Heart left ventricle (tissue), 16 donors: ENCODE data around the gene NCOR1. TPM values are rescaled to one million over a fixed set of nuclear protein-coding genes. Genes with fewer than 3 reads are reported as not detected.
A peak's percentile ranks its signal among the peaks of the same experiment; 100 is the strongest.

Experiments
- ATAC-seq, 4 donors: fragments of 200-7000 bp; cut with Tn5 transposase; one replicate each; pipeline ENCODE4 v1.9.1; 2020 to 2022; ENCODE audit warnings: moderate library complexity in 4 of 4, mild to moderate bottlenecking in 3 of 4, moderate number of reproducible peaks in 1 of 4
- DNase-seq, 5 donors: peaks; one replicate each; pipeline ENCODE4 v3.0.0-alpha.2; 2020
- H3K27ac ChIP-seq, 12 donors: fragments of 200-600 bp; sonication (generic) in 4 of 12; one replicate each; pipeline versions ENCODE4 v1.5.0 to v1.8.0; 2016 to 2022; ENCODE audit warnings: mild to moderate bottlenecking in 2 of 12
- H3K27me3 ChIP-seq, 9 donors: fragments of 200-600 bp; sonication (generic) in 2 of 9; one replicate each; pipeline versions ENCODE4 v1.5.1 to v1.8.0; 2016 to 2022; ENCODE audit warnings: mild to moderate bottlenecking in 3 of 9
- H3K36me3 ChIP-seq, 9 donors: fragments of 200-600 bp; sonication (generic) in 2 of 9; one replicate each; pipeline versions ENCODE4 v1.5.0 to v1.8.0; 2018 to 2022; ENCODE audit warnings: mild to moderate bottlenecking in 2 of 9
- H3K4me1 ChIP-seq, 12 donors: fragments of 200-600 bp; sonication (generic) in 4 of 12; one replicate each; pipeline versions ENCODE4 v1.5.0 to v1.8.0; 2016 to 2022; ENCODE audit warnings: mild to moderate bottlenecking in 3 of 12
- H3K4me3 ChIP-seq, 12 donors: fragments of 200-600 bp; sonication (generic) in 4 of 12; one replicate each; pipeline versions ENCODE4 v1.5.0 to v1.8.0; 2017 to 2022; ENCODE audit warnings: mild to moderate bottlenecking in 9 of 12, moderate library complexity in 4 of 12
- H3K9me3 ChIP-seq, 12 donors: fragments of 200-600 bp; sonication (generic) in 4 of 12; one replicate each; pipeline versions ENCODE4 v1.5.0 to v1.8.0; 2016 to 2022; ENCODE audit warnings: mild to moderate bottlenecking in 1 of 12
- POLR2A ChIP-seq, 2 donors: fragments of 450-650 bp; IDR thresholded peaks; one replicate each; pipeline ENCODE4 v1.6.1; 2017; ENCODE audit warnings: antibody characterized with exemption in 2 of 2, mild to moderate bottlenecking in 2 of 2, moderate library complexity in 2 of 2
- whole genome bisulfite sequencing, 4 donors: extraction: QIAGEN DNeasy Blood & Tissue Kit in 2 of 4; methylation state at CpG; one replicate each; pipeline versions ENCODE4 v1.1.5 to v1.1.7; 2013 to 2018; 5-methylcytosine and 5-hydroxymethylcytosine counted together
- intact Hi-C, 10 donors: fragments of 100-400 bp; cut with DNase I; formaldehyde crosslinking; loops; one replicate each; pipeline versions ENCODE4 v1.11.1 to v1.14.2; 2022
- long read RNA-seq, 3 donors: library from polyadenylated mRNA; unstranded; transcript quantifications; one replicate each; pipeline ENCODE4 v2.0.0, GENCODE V29; 2020 to 2021
- polyA plus RNA-seq, 2 donors: library from polyadenylated mRNA; stranded (reverse); fragments of 200-250 nt; gene quantifications; one replicate each; pipeline ENCODE4 v1.2.3, GENCODE V29; 2013
- total RNA-seq, 9 donors: library from RNA; depleted of rRNA in 2 of 9; stranded (reverse); fragments of >200 nt in 2 of 9; fragmentation: NEBNext Ultra II Directional in 3 of 9; extraction: Animal tissue kit (Norgen Biotek cat#: 25700) in 3 of 9; gene quantifications; one replicate each; pipeline versions ENCODE4 v1.1.0 to v1.2.4, GENCODE V29; 2016 to 2023
- TF ChIP-seq, protein P1 (sequence below), 12 donors: fragments of 200-600 bp; sonication (generic) in 4 of 12; IDR thresholded peaks; one replicate each; pipeline versions ENCODE4 v1.5.0 to v1.8.0; 2018 to 2022; ENCODE audit warnings: antibody characterized with exemption in 12 of 12, mild to moderate bottlenecking in 5 of 12
- donor health status: ischemic (EF 13 %, LVEDD 7.1; RV severe dilation, severe dysfunction).
- donor health status: healthy with polysubstance abuse.
- donor health status: DM: no; HTN: yes; CAD: no.
- donor health status: DM: no; HTN: no; CAD: no.
- donor health status: ischemic (EF 25% LVEDD 6.9; RV normal size, moderate dysfunction).
- donor health status: ischemic (EF 25% LVEDD 5.7; RV mildly dilated, moderate dysfunction).
- donor health status: healthy.
- donor health status: DM: yes; HTN: yes; CAD: no.
- donor health status: ischemic (EF 35%, LVEDD 5.7; RV mildly dilated, moderate dysfunction).
- donor health status: nonischemic (EF 11% LVEDD 7.7; RV severe dilation, severe dysfunction).
- donor health status: DM: yes; HTN: yes; CAD: no.
- donor health status: PGD.
- donor health status: ischemic (EF 29% LVEDD 5.4; RV normal size, mild dysfunction).
- donor health status: nonischemic (EF 23%, LVEDD 6.1; RV moderate dilation, normal function).

NCOR1 gene
- total RNA-seq, result 10 to 100 TPM; 58.8 to 92.2 (median 75.3) TPM
- polyA plus RNA-seq, result 10 to 100 TPM; 35.2 to 43.9 TPM
- long read RNA-seq, donor 1, transcript NCOR1-221 (16 exons, 1,877 nt), result minor isoform, 5 of 100 reads
- long read RNA-seq, donor 1, transcript NCOR1-206 (15 exons, 1,883 nt), result major isoform, 14 of 100 reads
- long read RNA-seq, donor 1, partial matches to known transcripts, result 41 of 100 reads
- long read RNA-seq, donor 1, other reads (novel, unspliced or antisense), result 34 of 100 reads
- long read RNA-seq, donor 2, transcript NCOR1-221 (16 exons, 1,877 nt), result minor isoform, 24 of 334 reads
- long read RNA-seq, donor 2, transcript NCOR1-209 (17 exons, 1,969 nt), result minor isoform, 14 of 334 reads
- long read RNA-seq, donor 2, transcript NCOR1-206 (15 exons, 1,883 nt), result major isoform, 49 of 334 reads
- long read RNA-seq, donor 2, partial matches to known transcripts, result 142 of 334 reads
- long read RNA-seq, donor 2, other reads (novel, unspliced or antisense), result 102 of 334 reads
- long read RNA-seq, donor 3, transcript NCOR1-206 (15 exons, 1,883 nt), result major isoform, 14 of 91 reads
- long read RNA-seq, donor 3, transcript NCOR1-221 (16 exons, 1,877 nt), result minor isoform, 10 of 91 reads
- long read RNA-seq, donor 3, partial matches to known transcripts, result 38 of 91 reads
- long read RNA-seq, donor 3, other reads (novel, unspliced or antisense), result 26 of 91 reads

DNA sequence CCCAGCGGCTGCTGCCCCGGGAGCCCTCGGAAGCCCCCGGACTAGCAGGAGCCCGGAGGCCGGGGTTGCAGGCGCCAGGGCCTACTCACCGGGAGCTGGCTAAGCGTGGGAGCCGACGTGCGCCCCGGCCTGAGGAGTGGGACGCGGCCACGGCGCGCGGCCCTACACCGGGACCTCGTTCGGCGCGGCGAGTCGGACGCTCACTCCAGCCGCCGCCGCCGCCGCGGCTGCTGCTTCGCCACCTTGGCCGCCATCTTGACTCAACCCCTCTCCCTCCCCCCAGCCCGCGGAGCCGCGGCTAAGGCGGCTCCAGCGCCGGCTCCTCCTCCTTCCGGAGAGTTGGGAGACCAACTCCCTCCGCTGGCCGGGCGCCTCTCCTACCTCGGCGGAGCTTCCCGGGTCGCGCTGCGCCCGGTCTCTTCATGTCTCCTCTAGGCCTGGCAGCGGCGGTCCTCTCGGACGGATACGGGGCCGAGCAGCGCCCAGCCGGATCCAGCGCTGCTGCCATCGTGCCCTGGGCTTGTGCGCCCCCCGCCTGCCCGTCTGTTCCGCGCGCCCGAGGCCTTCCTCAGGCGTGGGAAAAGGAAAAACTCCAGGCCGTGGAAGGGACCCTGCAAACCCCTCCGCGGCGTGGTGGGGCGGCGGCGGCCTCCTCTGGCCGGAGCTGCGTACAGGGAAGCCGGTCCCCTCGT, at the start of gene NCOR1:
TSS of gene NCOR1 (minus strand) at position 262 of the 692 bp plus-strand sequence. CDS start 20,965 bp downstream, outside the sequence.
- peaks cover 3 to 62% (median 39%) of the 10 kb centered on the region in 12 donors for H3K4me1 ChIP-seq
- ATAC-seq, result peak; percentile 94 to 97 (median 96)
- intact Hi-C loops, result loop anchor here in 1 of 10 donors (5.0 kb wide), 1 partner anchor 67 kb away; no protein-coding TSS in a partner anchor
- H3K9me3 ChIP-seq, result no peaks in the 10 kb centered on the region
- no peaks in the 10 kb centered on the region for H3K27me3 ChIP-seq
- WGBS, 4 donors, result 0 to 1% (median 1%) methylated on average over 50 to 82 of the region's 82 CpGs
- peak within 1 kb of the TSS; percentile 91 to 98 (median 97) for H3K27ac ChIP-seq
- TF ChIP-seq, protein P1, sequence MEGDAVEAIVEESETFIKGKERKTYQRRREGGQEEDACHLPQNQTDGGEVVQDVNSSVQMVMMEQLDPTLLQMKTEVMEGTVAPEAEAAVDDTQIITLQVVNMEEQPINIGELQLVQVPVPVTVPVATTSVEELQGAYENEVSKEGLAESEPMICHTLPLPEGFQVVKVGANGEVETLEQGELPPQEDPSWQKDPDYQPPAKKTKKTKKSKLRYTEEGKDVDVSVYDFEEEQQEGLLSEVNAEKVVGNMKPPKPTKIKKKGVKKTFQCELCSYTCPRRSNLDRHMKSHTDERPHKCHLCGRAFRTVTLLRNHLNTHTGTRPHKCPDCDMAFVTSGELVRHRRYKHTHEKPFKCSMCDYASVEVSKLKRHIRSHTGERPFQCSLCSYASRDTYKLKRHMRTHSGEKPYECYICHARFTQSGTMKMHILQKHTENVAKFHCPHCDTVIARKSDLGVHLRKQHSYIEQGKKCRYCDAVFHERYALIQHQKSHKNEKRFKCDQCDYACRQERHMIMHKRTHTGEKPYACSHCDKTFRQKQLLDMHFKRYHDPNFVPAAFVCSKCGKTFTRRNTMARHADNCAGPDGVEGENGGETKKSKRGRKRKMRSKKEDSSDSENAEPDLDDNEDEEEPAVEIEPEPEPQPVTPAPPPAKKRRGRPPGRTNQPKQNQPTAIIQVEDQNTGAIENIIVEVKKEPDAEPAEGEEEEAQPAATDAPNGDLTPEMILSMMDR (IDR thresholded peaks at IDR 0.05), result peak in 11 of 12 donors; percentile 15 to 66 (median 37)
- TF ChIP-seq POLR2A (IDR thresholded peaks at IDR 0.05), result peak; percentile 34 to 71
- peak within 1 kb of the TSS; percentile 75 to 99 (median 95) for H3K4me3 ChIP-seq
- no peaks in the 10 kb centered on the region for H3K36me3 ChIP-seq
- peak; percentile 94 to 97 (median 96) for DNase-seq

DNA sequence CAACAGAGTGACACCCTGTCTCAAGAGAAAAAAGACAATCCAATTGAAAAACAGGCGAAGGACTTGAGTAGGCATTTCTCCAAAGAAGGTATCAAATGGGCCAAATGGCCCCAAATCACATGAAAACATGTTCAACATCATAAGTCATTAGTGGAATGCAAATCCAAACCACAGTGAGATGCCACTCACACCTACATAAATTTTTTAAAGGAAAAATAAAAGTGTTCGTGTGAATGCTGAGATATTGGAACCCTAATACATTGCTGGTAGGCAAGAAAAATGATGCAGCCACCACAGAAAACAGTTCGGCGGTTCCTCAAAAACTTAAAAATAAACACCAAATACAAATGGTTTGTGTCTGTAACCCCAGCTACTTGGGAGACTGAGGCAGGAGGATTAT, 46.9 kb upstream of the NCOR1 start:
- no peaks in the 10 kb centered on the region for H3K27me3 ChIP-seq
- ATAC-seq, result no peak
- TF ChIP-seq, protein P1 (IDR thresholded peaks at IDR 0.05), result no peak
- no peak for TF ChIP-seq POLR2A (IDR thresholded peaks at IDR 0.05)
- DNase-seq, result no peak
- peaks cover 0 to 3% (median 0%) of the 10 kb centered on the region in 9 donors for H3K36me3 ChIP-seq
- H3K27ac ChIP-seq, result no peak overlapping the region
- H3K4me3 ChIP-seq, result no peak overlapping the region
- H3K9me3 ChIP-seq, result no peaks in the 10 kb centered on the region
- peaks cover 0 to 12% (median 0%) of the 10 kb centered on the region in 12 donors for H3K4me1 ChIP-seq
- WGBS, 4 donors, result 94 to 98% (median 97%) methylated on average over 4 of the region's 4 CpGs
- intact Hi-C loops, result no loop called here

GRCh38 chr17:16261049-16261448, 45.7 kb upstream of the NCOR1 start:
- H3K4me3 ChIP-seq, result no peak overlapping the region

More at GRCh38 chr17:16261049-16261448, 45.7 kb upstream of the NCOR1 start:
- H3K27ac ChIP-seq, result no peak overlapping the region
- no peaks in the 10 kb centered on the region for H3K9me3 ChIP-seq
- 67 to 97% (median 83%) methylated on average over 3 of the region's 3 CpGs for WGBS, 4 donors
- peaks cover 0 to 3% (median 0%) of the 10 kb centered on the region in 9 donors for H3K36me3 ChIP-seq
- intact Hi-C loops, result no loop called here
- no peak for ATAC-seq
- H3K27me3 ChIP-seq, result no peaks in the 10 kb centered on the region
- no peak for DNase-seq
- no peak for TF ChIP-seq POLR2A (IDR thresholded peaks at IDR 0.05)
- TF ChIP-seq, protein P1 (IDR thresholded peaks at IDR 0.05), result no peak
- peaks cover 0 to 17% (median 5%) of the 10 kb centered on the region in 12 donors for H3K4me1 ChIP-seq
